UCSD-AML1 (cell line): Measurements from ENCODE around the gene CCNL1.
"Not testable (repeated sequence)": the region's sequence is repeated elsewhere in the genome, so short reads cannot be mapped to it uniquely, and the experiment has no call there.

Source experiments
- DNase-seq: peaks from one replicate; lab custom pipeline; 2025; ENCODE audit not compliant: unreplicated experiment; lab: John Stamatoyannopoulos, UW

The CCNL1 gene

GRCh38 chr3:157104928-157105652 is 54.9 kb downstream of the CCNL1 start:
- no peak for DNase-seq

- no peak for DNase-seq
Measured at GRCh38 chr3:157104521-157104920, 55.4 kb downstream of the CCNL1 start.

GRCh38 chr3:157103860-157104259 is 56.1 kb downstream of the CCNL1 start:
- DNase-seq: no peak

GRCh38 chr3:157103280-157103679 is 56.7 kb downstream of the CCNL1 start:
- no peak for DNase-seq

GRCh38 chr3:157102595-157102994 is 57.4 kb downstream of the CCNL1 start:
- DNase-seq: not testable (repeated sequence)

- DNase-seq: no peak
Measured at GRCh38 chr3:157102098-157102497, 57.8 kb downstream of the CCNL1 start.

GRCh38 chr3:157101486-157101885 is 58.5 kb downstream of the CCNL1 start:
- DNase-seq: no peak

GRCh38 chr3:157100608-157101396 is 59.1 kb downstream of the CCNL1 start:
- DNase-seq: no peak

GRCh38 chr3:157100096-157100477 is 59.9 kb downstream of the CCNL1 start:
- DNase-seq: no peak

- DNase-seq: no peak
Measured at GRCh38 chr3:157099326-157100095, 60.4 kb downstream of the CCNL1 start.

- DNase-seq: no peak
Measured at GRCh38 chr3:157098823-157099185, 61.1 kb downstream of the CCNL1 start.

- DNase-seq: no peak
Measured at GRCh38 chr3:157098121-157098822, 61.7 kb downstream of the CCNL1 start.
